Thoracic aorta (tissue), 2 donors: ENCODE data around the gene TCTA. TPM values are rescaled to one million over a fixed set of nuclear protein-coding genes. Genes with fewer than 3 reads are reported as not detected.

Experiments used
- ATAC-seq: fragments of 150-250 bp; one replicate; pipeline ENCODE4 v1.8.0; 2017; ENCODE audit warnings: low read depth; ENCODE audit not compliant: insufficient number of reproducible peaks, low FRiP score
- DNase-seq: peaks from one replicate; pipeline ENCODE4 v3.0.0-alpha.2; 2020; ENCODE audit warnings: low spot score
- H3K27ac ChIP-seq, 2 donors: fragments of 200-600 bp; sonication (generic); 1 replicate in 1 of 2; 2 replicates in 1 of 2; pipeline ENCODE4 v1.5.1; 2016; ENCODE audit warnings: mild to moderate bottlenecking in 2 of 2, moderate library complexity in 2 of 2
- H3K27me3 ChIP-seq: fragments of 200-600 bp; sonication (generic); replicated peaks from 2 replicates; pipeline ENCODE4 v1.6.0; 2016; ENCODE audit warnings: mild to moderate bottlenecking; ENCODE audit not compliant: insufficient read depth
- H3K36me3 ChIP-seq: fragments of 200-600 bp; sonication (generic); one replicate; pipeline ENCODE4 v1.5.1; 2016
- H3K4me1 ChIP-seq, 2 donors: fragments of 200-600 bp; sonication (generic); 1 replicate in 1 of 2; 2 replicates in 1 of 2; pipeline versions ENCODE4 v1.5.1 to v1.6.0; 2016; ENCODE audit warnings: low read depth in 2 of 2, mild to moderate bottlenecking in 1 of 2; ENCODE audit not compliant: control insufficient read depth in 1 of 2
- H3K4me3 ChIP-seq: fragments of 200-600 bp; sonication (generic); 2 replicates; pipeline ENCODE4 v1.5.1; 2016; ENCODE audit warnings: mild to moderate bottlenecking
- H3K9me3 ChIP-seq: fragments of 200-600 bp; sonication (generic); 2 replicates; pipeline ENCODE4 v1.5.1; 2016
- CTCF ChIP-seq: fragments of 200-600 bp; sonication (generic); IDR thresholded peaks from one replicate; pipeline ENCODE4 v1.5.1; 2019; ENCODE audit warnings: antibody characterized with exemption
- total RNA-seq, 2 donors: library from RNA; depleted of rRNA; stranded (reverse); fragments of >200 nt; gene quantifications; one replicate each; pipeline versions ENCODE4 v1.1.0 to v1.2.3, GENCODE V29; 2016

TCTA gene
- total RNA-seq, 2 donors from 2014 or later = 25.7 to 32.4 TPM

GRCh38 chr3:49411535-49411967, 672 bp upstream of the TCTA start:
- no peak for DNase-seq

DNA sequence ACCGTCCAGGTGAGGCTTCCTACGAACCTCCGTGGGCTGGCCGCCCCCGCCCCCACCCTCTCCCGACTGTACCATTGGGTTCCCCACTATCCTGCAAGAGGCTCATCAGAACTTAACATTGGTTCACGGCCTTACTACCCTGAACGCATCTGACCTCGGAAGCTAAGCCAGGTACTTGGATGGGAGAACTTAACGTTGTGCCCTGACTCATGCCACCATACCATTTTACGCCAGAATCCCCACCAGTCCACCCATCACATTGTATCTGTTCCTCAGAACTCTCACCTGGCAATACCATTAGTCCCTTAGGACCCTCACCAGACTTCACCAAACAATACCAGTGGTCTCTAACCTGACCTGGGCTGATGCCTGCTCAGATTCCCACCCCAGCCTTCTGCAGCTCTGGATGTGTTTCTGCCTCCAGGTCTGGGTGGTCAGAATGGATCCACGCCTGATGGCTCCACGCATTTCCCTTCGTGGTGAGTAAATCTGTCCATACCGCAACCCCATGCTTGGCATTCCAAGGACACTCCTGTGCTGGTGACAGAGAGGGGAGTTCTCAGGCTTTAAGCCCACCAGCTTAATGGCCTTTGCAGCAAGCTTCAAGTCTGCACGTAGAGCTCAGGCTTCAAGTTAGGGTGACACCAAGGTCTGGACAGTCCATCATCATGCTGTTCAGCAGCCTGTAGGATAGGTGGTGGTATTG, 562 bp downstream of the TCTA start:
- Histone ChIP-seq H3K27ac (peak overlapping the region; percentile 85 to 98), H3K9me3 (no peaks in the 10 kb centered on the region), H3K4me3 (peak overlapping the region; percentile 98), H3K4me1 (peaks cover 42 to 59% of the 10 kb centered on the region in 2 donors), H3K27me3 (no peaks in the 10 kb centered on the region), H3K36me3 (peaks cover 3% of the 10 kb centered on the region)
- no peak for TF ChIP-seq CTCF
- DNase-seq = no peak
- no peak for ATAC-seq

More at GRCh38 chr3:49411535-49411967, 672 bp upstream of the TCTA start:
- ATAC-seq = peak; percentile 23
- no peaks in the 10 kb centered on the region for H3K9me3 ChIP-seq
- H3K4me1 ChIP-seq = peaks cover 51 to 65% of the 10 kb centered on the region in 2 donors
- no peak for TF ChIP-seq CTCF
- H3K27me3 ChIP-seq = no peaks in the 10 kb centered on the region
- H3K27ac ChIP-seq = peak overlapping the region; percentile 98
- H3K36me3 ChIP-seq = peaks cover 3% of the 10 kb centered on the region
- peak overlapping the region; percentile 98 for H3K4me3 ChIP-seq

DNA sequence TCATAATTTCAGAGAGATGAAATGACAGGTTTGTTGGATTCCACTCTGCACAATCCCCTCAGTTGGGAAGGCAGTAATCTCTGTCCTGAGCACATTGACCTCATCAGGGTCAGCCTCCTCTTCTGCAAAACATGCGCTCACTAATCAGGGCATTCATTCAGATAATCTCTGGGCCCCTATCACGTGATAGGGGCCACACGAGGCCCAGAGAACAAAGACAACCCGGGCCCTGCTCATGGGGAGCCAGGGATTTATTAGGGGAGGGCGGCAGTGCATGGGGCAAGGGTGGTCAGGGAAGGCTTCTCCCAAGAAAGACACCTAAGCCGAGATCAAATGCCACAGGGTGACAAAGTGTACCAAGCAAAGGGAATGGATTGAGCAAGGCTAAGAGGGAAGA, 1.1 kb downstream of the TCTA start:
- no peaks in the 10 kb centered on the region for H3K27me3 ChIP-seq
- H3K27ac ChIP-seq = peak overlapping the region; percentile 85 to 98
- H3K4me3 ChIP-seq = peak overlapping the region; percentile 98
- H3K4me1 ChIP-seq = peaks cover 39 to 53% of the 10 kb centered on the region in 2 donors
- DNase-seq = no peak
- H3K36me3 ChIP-seq = peaks cover 3% of the 10 kb centered on the region
- no peak for ATAC-seq
- H3K9me3 ChIP-seq = no peaks in the 10 kb centered on the region
- TF ChIP-seq CTCF = no peak

DNA sequence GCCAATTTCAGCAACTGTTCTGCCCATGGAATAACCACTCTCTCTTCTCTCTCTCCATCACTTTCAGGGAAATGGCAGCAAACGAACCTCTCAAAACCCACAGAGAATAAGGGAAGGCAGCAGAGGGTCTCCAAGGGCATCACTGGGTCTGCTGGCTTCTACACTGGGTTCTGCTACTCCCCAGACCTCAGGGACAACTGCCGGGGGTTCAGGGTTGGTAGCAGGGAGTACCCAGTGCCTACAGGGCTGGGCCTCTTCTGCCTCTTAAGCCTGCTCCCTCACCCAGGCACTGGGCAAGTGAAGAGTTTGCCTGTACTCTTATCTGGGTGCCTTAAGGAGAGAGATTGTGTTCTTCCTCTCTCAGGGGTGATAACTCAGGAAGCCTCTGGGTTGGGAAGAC, 2.5 kb downstream of the TCTA start:
- ATAC-seq (no peak), DNase-seq (no peak)
- Histone ChIP-seq H3K9me3 (no peaks in the 10 kb centered on the region), H3K36me3 (peaks cover 6% of the 10 kb centered on the region), H3K27me3 (no peaks in the 10 kb centered on the region), H3K4me1 (peaks cover 25 to 40% of the 10 kb centered on the region in 2 donors), H3K27ac (no peak overlapping the region), H3K4me3 (no peak overlapping the region)
- no peak for TF ChIP-seq CTCF

DNA sequence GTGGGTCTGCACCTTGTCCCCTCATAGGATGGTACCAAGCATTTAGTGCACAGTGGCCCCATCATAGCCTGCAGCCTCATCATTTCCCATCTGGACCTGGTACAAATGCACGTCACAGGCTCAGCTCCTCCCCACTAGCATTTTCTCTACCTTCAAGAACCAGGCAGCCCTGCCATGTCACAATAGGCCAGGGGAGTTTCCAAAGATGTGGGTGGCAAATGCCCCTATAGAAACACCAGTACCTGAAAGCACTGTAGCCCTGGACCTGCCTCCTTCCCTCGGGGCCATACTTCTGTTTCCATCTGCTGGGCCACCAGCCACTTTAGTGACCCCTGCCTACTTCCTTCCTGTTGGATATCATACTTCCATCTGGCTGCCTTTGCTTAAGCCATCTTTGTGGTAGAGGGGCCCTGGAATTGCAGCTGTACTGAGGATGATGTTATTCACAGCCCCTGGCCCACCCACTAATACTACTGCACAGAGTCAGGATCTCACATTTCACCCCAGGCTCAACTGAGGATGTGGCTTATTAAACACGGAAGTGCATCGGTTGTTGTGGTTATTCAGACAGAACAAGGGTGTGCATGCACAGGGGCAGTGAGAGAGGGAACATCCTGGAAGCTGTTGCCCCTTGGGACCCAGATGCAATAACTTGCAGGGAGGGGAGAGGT, 3.8 kb downstream of the TCTA start:
- peaks cover 6% of the 10 kb centered on the region for H3K36me3 ChIP-seq

More for the DNA sequence above, 3.8 kb downstream of the TCTA start:
- Histone ChIP-seq H3K27me3 (no peaks in the 10 kb centered on the region), H3K4me3 (no peak overlapping the region), H3K4me1 (peaks cover 17 to 31% of the 10 kb centered on the region in 2 donors), H3K27ac (peak overlapping the region in 1 of 2 donors; percentile 26), H3K9me3 (no peaks in the 10 kb centered on the region)
- TF ChIP-seq CTCF = no peak
- no peak for DNase-seq
- ATAC-seq = no peak
